ENCODE measurements around the gene MARK3. TPM values are rescaled to one million over a fixed set of nuclear protein-coding genes. Genes with fewer than 3 reads are reported as not detected.

MARK3 gene
- total and polyA plus RNA-seq, 2 donors (not counting 1 experiment from before 2014, with no cell fraction given) = 73.0 to 142 TPM

DNA sequence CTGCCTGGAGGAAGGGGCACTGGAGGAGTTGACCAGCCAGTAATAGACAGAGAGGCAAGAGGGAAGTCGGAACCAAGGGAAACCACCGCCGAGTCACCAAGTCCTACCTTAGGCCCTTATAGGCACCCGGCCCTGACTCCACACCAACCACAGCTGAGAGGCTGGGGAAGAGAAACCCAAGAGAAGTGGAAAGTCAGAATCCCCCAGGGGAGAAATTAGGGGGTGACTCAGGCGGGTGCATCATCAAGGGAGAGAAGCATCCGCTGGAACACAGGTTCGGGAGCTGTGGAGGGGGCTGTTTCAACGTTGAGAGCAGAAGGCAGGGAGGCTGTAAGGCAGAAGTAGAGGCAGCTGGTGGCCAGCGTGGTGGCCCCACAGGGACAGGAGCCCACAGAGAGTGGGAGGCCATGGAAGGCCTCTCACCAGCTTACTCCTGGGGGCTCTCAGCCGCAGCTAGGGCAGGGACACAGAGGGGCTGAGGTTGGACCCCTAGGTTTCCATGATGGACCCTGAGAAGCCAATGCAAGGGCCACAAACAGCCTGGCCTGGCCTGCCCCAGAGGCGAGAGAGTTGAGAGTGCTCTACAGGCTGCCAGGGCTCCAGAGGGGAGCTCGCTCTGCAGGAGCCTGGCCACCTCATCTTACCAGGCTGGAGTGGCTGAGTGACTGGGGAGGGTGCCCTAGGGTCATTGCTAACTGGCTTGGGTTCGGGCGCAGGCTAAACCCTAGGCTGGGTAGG is 142.4 kb downstream of the MARK3 start:
- TF ChIP-seq, protein P1, sequence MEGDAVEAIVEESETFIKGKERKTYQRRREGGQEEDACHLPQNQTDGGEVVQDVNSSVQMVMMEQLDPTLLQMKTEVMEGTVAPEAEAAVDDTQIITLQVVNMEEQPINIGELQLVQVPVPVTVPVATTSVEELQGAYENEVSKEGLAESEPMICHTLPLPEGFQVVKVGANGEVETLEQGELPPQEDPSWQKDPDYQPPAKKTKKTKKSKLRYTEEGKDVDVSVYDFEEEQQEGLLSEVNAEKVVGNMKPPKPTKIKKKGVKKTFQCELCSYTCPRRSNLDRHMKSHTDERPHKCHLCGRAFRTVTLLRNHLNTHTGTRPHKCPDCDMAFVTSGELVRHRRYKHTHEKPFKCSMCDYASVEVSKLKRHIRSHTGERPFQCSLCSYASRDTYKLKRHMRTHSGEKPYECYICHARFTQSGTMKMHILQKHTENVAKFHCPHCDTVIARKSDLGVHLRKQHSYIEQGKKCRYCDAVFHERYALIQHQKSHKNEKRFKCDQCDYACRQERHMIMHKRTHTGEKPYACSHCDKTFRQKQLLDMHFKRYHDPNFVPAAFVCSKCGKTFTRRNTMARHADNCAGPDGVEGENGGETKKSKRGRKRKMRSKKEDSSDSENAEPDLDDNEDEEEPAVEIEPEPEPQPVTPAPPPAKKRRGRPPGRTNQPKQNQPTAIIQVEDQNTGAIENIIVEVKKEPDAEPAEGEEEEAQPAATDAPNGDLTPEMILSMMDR (IDR thresholded peaks at IDR 0.05) = no peak
- no peak for TF ChIP-seq EZH2 (IDR thresholded peaks at IDR 0.05; ENCODE audit: borderline replicate concordance, insufficient read depth, low read depth, low read length, poor library complexity, severe bottlenecking)
- Histone ChIP-seq H2AFZ (ENCODE audit: insufficient read depth, low read depth, low read length, poor library complexity, severe bottlenecking) (no peak overlapping the region), H3K36me3 (replicated peaks in 1 of 2; ENCODE audit: control extremely low read depth in 1 of 2, control insufficient read depth in 1 of 2, extremely low read depth in 1 of 2, insufficient read depth in 2 of 2, low read length in 1 of 2) (peaks cover 0 to 6% of the 10 kb centered on the region in 2 experiments), H3K9ac (ENCODE audit: low read length) (no peak overlapping the region), H3K4me3 (ENCODE audit: control extremely low read depth in 1 of 5, extremely low read depth in 1 of 5, insufficient read depth in 1 of 5, low read depth in 2 of 5, low read length in 4 of 5) (no peak overlapping the region), H3K79me2 (ENCODE audit: control insufficient read depth, insufficient read depth, low read length) (peaks cover 24% of the 10 kb centered on the region), H3K9me3 (ENCODE audit: control extremely low read depth in 1 of 3, control insufficient read depth in 2 of 3, insufficient read depth in 1 of 3, low read length in 2 of 3) (peaks cover 0 to 10% (median 0%) of the 10 kb centered on the region in 3 donors), H4K20me1 (ENCODE audit: control insufficient read depth, insufficient read depth, low read length, poor library complexity, severe bottlenecking) (peaks cover 33% of the 10 kb centered on the region), H3K27ac (ENCODE audit: low read length in 2 of 2) (peak overlapping the region; percentile 34 to 84), H3K4me2 (replicated peaks; ENCODE audit: low read depth, low read length, poor library complexity, severe bottlenecking) (peak overlapping the region; percentile 96), H3K4me1 (ENCODE audit: control insufficient read depth in 2 of 2, insufficient read depth in 2 of 2, low read length in 2 of 2) (peaks cover 36 to 52% of the 10 kb centered on the region in 2 donors), H3K27me3 (replicated peaks in 1 of 4; ENCODE audit: control extremely low read depth in 1 of 4, control insufficient read depth in 3 of 4, insufficient read depth in 4 of 4, low read length in 3 of 4) (peaks cover 0 to 11% (median 3%) of the 10 kb centered on the region in 4 experiments)
- peak; percentile 86 for ATAC-seq (ENCODE audit: low read depth)
- Mint-ChIP-seq H3K4me1 (peaks cover 53% of the 10 kb centered on the region), H3K27ac (peak overlapping the region; percentile 96), H3K27me3 (peaks cover 3% of the 10 kb centered on the region), H3K9me3 (ENCODE audit: insufficient read depth) (no peaks in the 10 kb centered on the region), H3K4me3 (peak overlapping the region; percentile 88)
- peak; percentile 87 for DNase-seq
- ChIA-PET POLR2A (interaction anchor here (0.6 to 1.4 kb wide), 3 partner anchors 8 to 199 kb away, joined by 3 to 4 read pairs (median 3); partner anchors contain the start of gene BAG5), CTCF (interaction anchor here (1.0 to 6.2 kb wide), 5 partner anchors 9 to 34 kb away, joined by 3 to 42 read pairs (median 5); partner anchors contain the start of gene BAG5)
- 47% methylated on average over 8 of the region's 14 CpGs for WGBS (ENCODE audit: insufficient coverage)
- intact Hi-C loops (cut with micrococcal nuclease) = loop anchor here (2.0 to 5.0 kb wide), 3 partner anchors 35 to 935 kb away; partner anchors contain the start of genes BAG5, COA8, RCOR1 and XRCC3

Measured in B cell (primary cell).